ENCODE measurements around the gene CRADD. TPM values are rescaled to one million over a fixed set of nuclear protein-coding genes. Genes with fewer than 3 reads are reported as not detected.

CRADD gene
- total RNA-seq, 1 experiment from 2014 or later: 7.6 TPM

- no peaks in the 10 kb centered on the region for H3K9me3 ChIP-seq (ENCODE audit: control insufficient read depth, low read depth, low read length)
- H2BK15ac ChIP-seq (ENCODE audit: low read depth, low read length): no peak overlapping the region
- no peaks in the 10 kb centered on the region for H3K23me2 ChIP-seq (ENCODE audit: insufficient read length, low read depth, low read length, poor library complexity, severe bottlenecking)
- no peak overlapping the region for H3K9ac ChIP-seq (ENCODE audit: extremely low read depth, insufficient read length, low read length)
- DNase-seq: no peak
- no peak overlapping the region for H2AK5ac ChIP-seq (ENCODE audit: insufficient read length, low read length)
- no peak overlapping the region for H2BK120ac ChIP-seq (ENCODE audit: low read depth, low read length, poor library complexity, severe bottlenecking)
- no peak overlapping the region for H4K5ac ChIP-seq (ENCODE audit: insufficient read length, low read depth, low read length)
- no peaks in the 10 kb centered on the region for H3K27me3 ChIP-seq (ENCODE audit: insufficient read depth, low read length)
- no peak overlapping the region for H3K18ac ChIP-seq (ENCODE audit: insufficient read length, low read depth, low read length)
- no peaks in the 10 kb centered on the region for H3K79me1 ChIP-seq (ENCODE audit: insufficient read depth, low read depth, low read length, poor library complexity, severe bottlenecking)
- no peak overlapping the region for H3T11ph ChIP-seq (ENCODE audit: low read length)
- no CpG with 5 or more reads among the region's 3 CpGs for WGBS (ENCODE audit: extremely low coverage, insufficient read length, low lambda C conversion rate)
- no peak overlapping the region for H4K8ac ChIP-seq (replicated peaks; ENCODE audit: insufficient read length, low read depth, low read length)
- no peak overlapping the region for H3K4me2 ChIP-seq (ENCODE audit: insufficient read depth, insufficient read length, low read length)
- Mint-ChIP-seq H3K4me1 (peaks cover 3 to 7% of the 10 kb centered on the region in 2 experiments; a peak in 3 of 4 replicates), H3K27ac (no peak overlapping the region), H3K27me3 (ENCODE audit: low read depth) (no peaks in the 10 kb centered on the region; the same call in 1 of the 2 replicates), H3K4me3 (no peak overlapping the region), H3K9me3 (no peaks in the 10 kb centered on the region), H3K36me3 (ENCODE audit: insufficient read depth in 1 of 3, low read depth in 3 of 3) (no peaks in the 10 kb centered on the region; a peak in 1 of 7 replicates)
- no peaks in the 10 kb centered on the region for H3K4me1 ChIP-seq (ENCODE audit: insufficient read depth, low read length)
- H4K91ac ChIP-seq (ENCODE audit: insufficient read length, low read depth, low read length): no peak overlapping the region
- no peak overlapping the region for H3K23ac ChIP-seq (ENCODE audit: insufficient read length, low read depth, low read length)
- H3K27ac ChIP-seq (ENCODE audit: insufficient read length, low read depth, low read length): no peak overlapping the region
- H2BK5ac ChIP-seq (ENCODE audit: insufficient read length, low read length): no peak overlapping the region
- H3K14ac ChIP-seq (ENCODE audit: insufficient read depth, low read length): no peak overlapping the region
- no peaks in the 10 kb centered on the region for H3K79me2 ChIP-seq (ENCODE audit: insufficient read depth, low read length)
- no peak for TF ChIP-seq CTCF (conservative IDR thresholded peaks at IDR 0.05)
- no peak overlapping the region for H3K56ac ChIP-seq (ENCODE audit: insufficient read length, low read depth, low read length)
- no peak overlapping the region for H3K4ac ChIP-seq (ENCODE audit: low read depth, low read length)
- H2BK20ac ChIP-seq (ENCODE audit: low read depth, low read length, poor library complexity, severe bottlenecking): no peak overlapping the region
- no peak overlapping the region for H2AFZ ChIP-seq (ENCODE audit: low read length)
- no peaks in the 10 kb centered on the region for H4K20me1 ChIP-seq (ENCODE audit: control insufficient read depth, insufficient read depth, insufficient read length)
- no peak overlapping the region for H2BK12ac ChIP-seq (ENCODE audit: insufficient read length, low read depth, low read length)
Observed at GRCh38 chr12:93882763-93883162, 205.6 kb downstream of the CRADD start.

Measured in H9 (cell line).